Panc1 (cell line): ENCODE data around the gene CCDC15.

ENCODE experiments used
- POLR2AphosphoS5 ChIP-seq: IDR thresholded peaks from 2 replicates; pipeline ENCODE4 v1.6.1; 2012; ENCODE audit warnings: mild to moderate bottlenecking, low read depth, low read length, moderate library complexity
- REST ChIP-seq, 2 experiments: IDR thresholded peaks; 2 replicates each; pipeline ENCODE4 v1.6.1; 2011 to 2012; ENCODE audit warnings: low read depth in 2 of 2, control low read depth in 1 of 2, low read length in 1 of 2, mild to moderate bottlenecking in 1 of 2, moderate library complexity in 1 of 2; ENCODE audit not compliant: insufficient read depth in 1 of 2
- SIN3A ChIP-seq: IDR thresholded peaks from 2 replicates; pipeline ENCODE4 v1.6.1; 2012; ENCODE audit warnings: low read depth, mild to moderate bottlenecking, low read length, moderate library complexity, borderline replicate concordance; ENCODE audit not compliant: insufficient read depth
- TCF7L2 ChIP-seq: IDR thresholded peaks from 2 replicates; pipeline ENCODE4 v1.6.1; 2011; ENCODE audit warnings: mild to moderate bottlenecking, low read depth, low read length, inconsistent platforms
- TF ChIP-seq, protein P1 (sequence below): fragments of 450-650 bp; IDR thresholded peaks from 2 replicates; pipeline ENCODE4 v1.5.1; 2017; ENCODE audit warnings: mild to moderate bottlenecking

DNA sequence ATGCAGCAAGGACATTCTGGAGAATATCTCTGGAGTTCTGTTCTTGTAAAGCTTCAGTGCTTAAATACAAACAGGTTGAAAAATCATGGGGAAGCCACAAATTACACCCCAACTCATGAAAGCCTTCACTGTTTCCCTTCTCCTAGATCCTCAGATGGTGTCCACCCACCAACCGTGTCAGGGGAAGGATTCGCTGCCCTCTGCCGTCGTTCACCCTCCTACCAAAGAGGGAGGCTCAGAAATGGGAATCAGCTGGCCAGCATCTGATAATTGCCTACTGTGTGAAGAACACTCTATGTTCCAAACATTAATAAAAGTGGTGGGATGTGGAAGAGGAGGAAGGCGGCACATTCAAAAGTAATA lies 10.8 kb upstream of the CCDC15 start:
- no peak for TF ChIP-seq POLR2AphosphoS5
- TF ChIP-seq, protein P1, sequence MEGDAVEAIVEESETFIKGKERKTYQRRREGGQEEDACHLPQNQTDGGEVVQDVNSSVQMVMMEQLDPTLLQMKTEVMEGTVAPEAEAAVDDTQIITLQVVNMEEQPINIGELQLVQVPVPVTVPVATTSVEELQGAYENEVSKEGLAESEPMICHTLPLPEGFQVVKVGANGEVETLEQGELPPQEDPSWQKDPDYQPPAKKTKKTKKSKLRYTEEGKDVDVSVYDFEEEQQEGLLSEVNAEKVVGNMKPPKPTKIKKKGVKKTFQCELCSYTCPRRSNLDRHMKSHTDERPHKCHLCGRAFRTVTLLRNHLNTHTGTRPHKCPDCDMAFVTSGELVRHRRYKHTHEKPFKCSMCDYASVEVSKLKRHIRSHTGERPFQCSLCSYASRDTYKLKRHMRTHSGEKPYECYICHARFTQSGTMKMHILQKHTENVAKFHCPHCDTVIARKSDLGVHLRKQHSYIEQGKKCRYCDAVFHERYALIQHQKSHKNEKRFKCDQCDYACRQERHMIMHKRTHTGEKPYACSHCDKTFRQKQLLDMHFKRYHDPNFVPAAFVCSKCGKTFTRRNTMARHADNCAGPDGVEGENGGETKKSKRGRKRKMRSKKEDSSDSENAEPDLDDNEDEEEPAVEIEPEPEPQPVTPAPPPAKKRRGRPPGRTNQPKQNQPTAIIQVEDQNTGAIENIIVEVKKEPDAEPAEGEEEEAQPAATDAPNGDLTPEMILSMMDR: no peak
- TF ChIP-seq SIN3A: no peak
- no peak for TF ChIP-seq REST (IDR thresholded peaks at IDR 0.05; ENCODE audit: insufficient read depth in 1 of 2, low read depth in 2 of 2, low read length in 1 of 2)
- TF ChIP-seq TCF7L2: no peak
